GM18505 (cell line): ENCODE results near the gene POLR1A.

Experiments used
- ATAC-seq: cut with Tn5 transposase; IDR thresholded peaks from one replicate; pipeline ENCODE4 v1.9.1; 2021; ENCODE audit not compliant: unreplicated experiment
- POLR2A ChIP-seq: IDR thresholded peaks from 4 replicates; pipeline ENCODE4 v1.6.1; 2011; ENCODE audit warnings: borderline replicate concordance; ENCODE audit not compliant: insufficient read depth, insufficient read length; ENCODE audit errors: extremely low read depth

The POLR1A gene

GRCh38 chr2:86033751-86034692, 71.7 kb downstream of the POLR1A start:
- ATAC-seq = no peak
- TF ChIP-seq POLR2A = no peak

GRCh38 chr2:86032861-86033595, 72.7 kb downstream of the POLR1A start:
- no peak for TF ChIP-seq POLR2A
- ATAC-seq = no peak

- TF ChIP-seq POLR2A = no peak
- no peak for ATAC-seq
Observed at GRCh38 chr2:86031606-86032005, 74.1 kb downstream of the POLR1A start.

GRCh38 chr2:86031151-86031550, 74.5 kb downstream of the POLR1A start:
- TF ChIP-seq POLR2A = no peak
- no peak for ATAC-seq

- no peak for ATAC-seq
- TF ChIP-seq POLR2A = no peak
Observed at GRCh38 chr2:86029873-86030272, 75.8 kb downstream of the POLR1A start.

GRCh38 chr2:86028766-86029381, 76.8 kb downstream of the POLR1A start:
- no peak for TF ChIP-seq POLR2A
- no peak for ATAC-seq

- no peak for ATAC-seq
- no peak for TF ChIP-seq POLR2A
Observed at GRCh38 chr2:86027922-86028765, 77.5 kb downstream of the POLR1A start.

GRCh38 chr2:86027196-86027921, 78.3 kb downstream of the POLR1A start:
- TF ChIP-seq POLR2A = no peak
- ATAC-seq = no peak

- ATAC-seq = no peak
- TF ChIP-seq POLR2A = no peak
Observed at GRCh38 chr2:86026744-86027065, 79.0 kb downstream of the POLR1A start.

- no peak for ATAC-seq
- no peak for TF ChIP-seq POLR2A
Observed at GRCh38 chr2:86025976-86026743, 79.5 kb downstream of the POLR1A start.

GRCh38 chr2:86025229-86025820, 80.4 kb downstream of the POLR1A start:
- no peak for TF ChIP-seq POLR2A
- ATAC-seq = no peak
